ENCODE results near the gene ZFAND3. TPM values are rescaled to one million over a fixed set of nuclear protein-coding genes. Genes with fewer than 3 reads are reported as not detected.

Gene ZFAND3
- total RNA-seq, 4 donors from 2014 or later: 46.3 to 73.6 (median 49.3) TPM

GRCh38 chr6:38194282-38194572 lies 374.7 kb downstream of the ZFAND3 start:
- Histone ChIP-seq H3K9me3 (no peaks in the 10 kb centered on the region), H3K4me3 (no peak overlapping the region), H3K36me3 (no peaks in the 10 kb centered on the region), H3K4me1 (no peaks in the 10 kb centered on the region), H3K27ac (no peak overlapping the region), H3K27me3 (no peaks in the 10 kb centered on the region)
- TF ChIP-seq CTCF (IDR thresholded peaks at IDR 0.05): no peak
- TF ChIP-seq POLR2A (IDR thresholded peaks at IDR 0.05): no peak
- no peak for TF ChIP-seq POLR2AphosphoS5 (IDR thresholded peaks at IDR 0.05)
- no peak for TF ChIP-seq EP300 (IDR thresholded peaks at IDR 0.05)
- WGBS, 2 donors (ENCODE audit: low coverage in 1 of 2): 92% methylated on average over 2 of the region's 2 CpGs; no CpG with 5 or more reads in 1 of the 2 donors
- ATAC-seq: no peak

DNA sequence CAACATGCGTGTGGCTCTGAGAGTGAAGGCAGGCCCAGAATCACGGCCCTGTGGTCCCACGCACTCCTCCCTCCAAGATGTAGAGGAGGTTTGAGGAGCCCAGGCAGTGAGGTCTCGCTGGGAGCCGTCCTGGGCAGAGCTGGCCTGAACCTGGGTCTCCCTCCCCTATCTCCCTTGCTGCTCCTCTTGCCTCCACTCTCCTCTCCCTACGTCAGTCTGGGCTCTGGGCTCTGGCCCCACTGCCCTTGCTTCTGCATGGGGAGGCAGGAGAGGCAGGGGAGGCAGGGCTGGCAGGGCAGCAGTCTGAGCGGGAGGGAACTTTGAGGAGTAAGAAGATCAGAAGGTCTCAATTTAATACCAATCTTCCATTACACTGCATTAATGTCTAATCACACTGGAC lies 375.1 kb downstream of the ZFAND3 start:
- H3K27me3 ChIP-seq: no peaks in the 10 kb centered on the region

GRCh38 chr6:38195113-38195635 lies 375.6 kb downstream of the ZFAND3 start:
- TF ChIP-seq POLR2A (IDR thresholded peaks at IDR 0.05) (no peak), CTCF (IDR thresholded peaks at IDR 0.05) (no peak), POLR2AphosphoS5 (IDR thresholded peaks at IDR 0.05) (no peak)
- no peak for ATAC-seq
- Histone ChIP-seq H3K9me3 (no peaks in the 10 kb centered on the region), H3K27me3 (no peaks in the 10 kb centered on the region), H3K27ac (no peak overlapping the region), H3K4me1 (no peaks in the 10 kb centered on the region), H3K36me3 (no peaks in the 10 kb centered on the region), H3K4me3 (no peak overlapping the region)
- 94 to 97% methylated on average over 5 of the region's 5 CpGs for WGBS, 2 donors (ENCODE audit: low coverage in 1 of 2)

More for the DNA sequence above, 375.1 kb downstream of the ZFAND3 start:
- no peak for ATAC-seq
- Histone ChIP-seq H3K27ac (no peak overlapping the region), H3K9me3 (no peaks in the 10 kb centered on the region), H3K36me3 (no peaks in the 10 kb centered on the region), H3K4me3 (no peak overlapping the region), H3K4me1 (no peaks in the 10 kb centered on the region)
- 89% methylated on average over 5 of the region's 7 CpGs; no CpG with 5 or more reads in 1 of the 2 donors for WGBS, 2 donors (ENCODE audit: low coverage in 1 of 2)
- TF ChIP-seq POLR2AphosphoS5 (IDR thresholded peaks at IDR 0.05): no peak
- TF ChIP-seq CTCF (IDR thresholded peaks at IDR 0.05): no peak
- TF ChIP-seq POLR2A (IDR thresholded peaks at IDR 0.05): no peak
- TF ChIP-seq EP300 (IDR thresholded peaks at IDR 0.05): no peak

GRCh38 chr6:38198219-38198618 lies 378.7 kb downstream of the ZFAND3 start:
- WGBS, 2 donors (ENCODE audit: low coverage in 1 of 2): 83 to 97% methylated on average over 5 to 8 of the region's 8 CpGs
- Histone ChIP-seq H3K27ac (no peak overlapping the region), H3K4me3 (no peak overlapping the region), H3K36me3 (no peaks in the 10 kb centered on the region), H3K27me3 (no peaks in the 10 kb centered on the region), H3K9me3 (no peaks in the 10 kb centered on the region), H3K4me1 (no peaks in the 10 kb centered on the region)
- no peak for ATAC-seq
- no peak for TF ChIP-seq POLR2AphosphoS5 (IDR thresholded peaks at IDR 0.05)
- TF ChIP-seq EP300 (IDR thresholded peaks at IDR 0.05): no peak
- TF ChIP-seq POLR2A (IDR thresholded peaks at IDR 0.05): no peak
- no peak for TF ChIP-seq CTCF (IDR thresholded peaks at IDR 0.05)

Small RNA genes lying within 50 kb of the gene (small RNA-seq; reads per million reads assigned to genes)
- gene RN7SL285P (0 reads per million in 4 donors), gene RNU1-87P (0 reads per million in 4 donors)

Other genes starting within 250 kb of the ZFAND3 start
- 1 to 10 TPM in 3 of 4 donors, under 1 TPM in 1; 0.93 to 8.5 (median 3.7) TPM for gene MDGA1, start 121.8 kb upstream of the ZFAND3 start, total RNA-seq